Type B pancreatic cell (in vitro differentiated cells): Measurements from ENCODE around the gene LRP1B. TPM values are rescaled to one million over a fixed set of nuclear protein-coding genes. Genes with fewer than 3 reads are reported as not detected.
A peak's percentile ranks its signal among the peaks of the same experiment; 100 is the strongest.

ENCODE experiments used
- DNase-seq: peaks from one replicate; pipeline ENCODE4 v3.0.0; 2021; ENCODE audit warnings: mixed read lengths; ENCODE audit not compliant: unreplicated experiment; ENCODE audit errors: extremely low spot score
- H3K27ac Mint-ChIP-seq: 2 replicates; pipeline ENCODE4 v1.8.0; 2021; ENCODE audit warnings: mild to moderate bottlenecking, mixed read lengths
- H3K27me3 Mint-ChIP-seq: 2 replicates; pipeline ENCODE4 v1.8.0; 2021; ENCODE audit warnings: mixed read lengths
- H3K36me3 Mint-ChIP-seq: 2 replicates; pipeline ENCODE4 v1.8.0; 2021; ENCODE audit warnings: mixed read lengths
- H3K4me1 Mint-ChIP-seq: one replicate; pipeline ENCODE4 v1.8.0; 2021; ENCODE audit warnings: mixed read lengths; ENCODE audit not compliant: unreplicated experiment
- H3K4me3 Mint-ChIP-seq: 2 replicates; pipeline ENCODE4 v1.8.0; 2021; ENCODE audit warnings: mild to moderate bottlenecking, mixed read lengths
- H3K9me3 Mint-ChIP-seq: 2 replicates; pipeline ENCODE4 v1.8.0; 2021; ENCODE audit warnings: mixed read lengths
- total RNA-seq: library from RNA; stranded (reverse); gene quantifications from 2 replicates; pipeline ENCODE4 v1.2.1, GENCODE V29; 2021; ENCODE audit warnings: low replicate concordance
- TF ChIP-seq, protein P1 (sequence below): fragments of 200-600 bp; sonication (generic); conservative IDR thresholded peaks from 2 replicates; pipeline ENCODE4 v1.5.0; 2021; ENCODE audit warnings: antibody characterized with exemption, mild to moderate bottlenecking

LRP1B gene
- total RNA-seq, 1 donor from 2014 or later: 16.0 TPM

DNA sequence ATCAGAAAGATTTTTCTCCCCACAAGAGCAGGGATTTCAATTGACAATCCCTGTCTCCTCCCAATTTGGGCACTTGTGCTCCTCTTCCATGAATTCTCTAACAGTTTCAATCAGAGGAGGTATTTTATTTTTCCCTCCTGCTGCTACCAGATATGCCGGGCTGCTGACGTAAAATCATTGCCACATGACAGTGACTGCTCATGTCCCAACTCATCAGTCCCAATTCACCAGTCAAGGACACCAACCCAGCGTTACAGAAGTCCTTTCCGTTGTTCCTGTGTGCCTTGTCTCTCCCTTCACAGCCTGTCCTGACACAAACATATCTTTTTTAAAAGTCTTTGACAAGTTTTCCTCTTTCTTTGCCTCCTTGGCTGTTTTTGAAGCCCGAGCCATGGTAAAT lies 540.2 kb downstream of the LRP1B start:
- Mint-ChIP-seq H3K4me1 (peaks cover 16% of the 10 kb centered on the region), H3K36me3 (no peaks in the 10 kb centered on the region), H3K27me3 (no peaks in the 10 kb centered on the region), H3K27ac (peak overlapping the region; percentile 10), H3K9me3 (no peaks in the 10 kb centered on the region), H3K4me3 (peak overlapping the region; percentile 15)
- TF ChIP-seq, protein P1, sequence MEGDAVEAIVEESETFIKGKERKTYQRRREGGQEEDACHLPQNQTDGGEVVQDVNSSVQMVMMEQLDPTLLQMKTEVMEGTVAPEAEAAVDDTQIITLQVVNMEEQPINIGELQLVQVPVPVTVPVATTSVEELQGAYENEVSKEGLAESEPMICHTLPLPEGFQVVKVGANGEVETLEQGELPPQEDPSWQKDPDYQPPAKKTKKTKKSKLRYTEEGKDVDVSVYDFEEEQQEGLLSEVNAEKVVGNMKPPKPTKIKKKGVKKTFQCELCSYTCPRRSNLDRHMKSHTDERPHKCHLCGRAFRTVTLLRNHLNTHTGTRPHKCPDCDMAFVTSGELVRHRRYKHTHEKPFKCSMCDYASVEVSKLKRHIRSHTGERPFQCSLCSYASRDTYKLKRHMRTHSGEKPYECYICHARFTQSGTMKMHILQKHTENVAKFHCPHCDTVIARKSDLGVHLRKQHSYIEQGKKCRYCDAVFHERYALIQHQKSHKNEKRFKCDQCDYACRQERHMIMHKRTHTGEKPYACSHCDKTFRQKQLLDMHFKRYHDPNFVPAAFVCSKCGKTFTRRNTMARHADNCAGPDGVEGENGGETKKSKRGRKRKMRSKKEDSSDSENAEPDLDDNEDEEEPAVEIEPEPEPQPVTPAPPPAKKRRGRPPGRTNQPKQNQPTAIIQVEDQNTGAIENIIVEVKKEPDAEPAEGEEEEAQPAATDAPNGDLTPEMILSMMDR: no peak
- no peak for DNase-seq

DNA sequence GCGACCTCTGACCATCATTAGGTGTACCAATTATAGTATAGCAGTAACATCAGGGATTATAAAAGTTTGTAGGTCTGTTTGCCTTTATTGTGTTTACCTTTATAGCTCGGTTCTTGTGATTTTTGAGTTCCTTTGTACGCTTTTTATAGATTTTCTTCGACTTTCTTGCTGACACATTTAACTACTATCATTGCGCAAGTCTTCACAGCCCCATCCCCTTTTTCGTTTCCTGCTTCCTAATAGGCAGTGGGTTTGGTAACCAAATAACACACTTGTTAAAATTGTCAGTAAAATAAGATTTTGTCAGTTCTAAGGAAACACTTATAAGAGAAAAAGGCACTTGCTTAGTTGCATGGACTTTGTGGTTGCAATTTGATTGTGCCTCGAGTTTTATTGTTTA lies 541.5 kb downstream of the LRP1B start:
- Mint-ChIP-seq H3K27ac (no peak overlapping the region), H3K27me3 (no peaks in the 10 kb centered on the region), H3K9me3 (no peaks in the 10 kb centered on the region), H3K4me1 (peaks cover 16% of the 10 kb centered on the region), H3K36me3 (no peaks in the 10 kb centered on the region), H3K4me3 (no peak overlapping the region)
- no peak for DNase-seq
- TF ChIP-seq, protein P1: no peak

DNA sequence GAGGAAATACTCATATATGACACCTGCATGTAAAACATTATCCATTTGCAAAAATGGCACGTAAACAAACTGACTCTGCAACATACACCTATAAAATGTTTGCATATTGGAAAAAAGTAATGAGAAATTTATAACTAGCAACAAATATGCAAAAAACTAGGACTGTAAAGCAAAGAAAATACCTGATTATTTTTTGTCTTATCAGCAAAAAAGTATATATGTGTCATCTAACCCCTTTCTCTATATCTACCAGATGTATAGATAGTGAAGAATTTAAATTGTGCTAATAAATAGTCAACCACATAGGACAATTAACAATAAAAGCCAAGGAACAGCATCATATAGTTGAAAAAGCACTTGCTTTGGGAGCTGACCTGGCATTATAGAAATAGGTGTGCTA lies 543.8 kb downstream of the LRP1B start:
- Mint-ChIP-seq H3K27me3 (no peaks in the 10 kb centered on the region), H3K4me3 (no peak overlapping the region), H3K27ac (no peak overlapping the region), H3K36me3 (no peaks in the 10 kb centered on the region), H3K9me3 (no peaks in the 10 kb centered on the region), H3K4me1 (peaks cover 16% of the 10 kb centered on the region)
- TF ChIP-seq, protein P1: no peak
- DNase-seq: no peak

GRCh38 chr2:141582213-141582612 lies 548.6 kb downstream of the LRP1B start:
- no peaks in the 10 kb centered on the region for H3K27me3 Mint-ChIP-seq
- no peaks in the 10 kb centered on the region for H3K4me1 Mint-ChIP-seq
- no peaks in the 10 kb centered on the region for H3K36me3 Mint-ChIP-seq
- TF ChIP-seq, protein P1: no peak
- no peak for DNase-seq
- H3K27ac Mint-ChIP-seq: no peak overlapping the region
- no peaks in the 10 kb centered on the region for H3K9me3 Mint-ChIP-seq
- H3K4me3 Mint-ChIP-seq: no peak overlapping the region

GRCh38 chr2:141579071-141579470 lies 551.7 kb downstream of the LRP1B start:
- peaks cover 5% of the 10 kb centered on the region for H3K36me3 Mint-ChIP-seq

More at GRCh38 chr2:141579071-141579470, 551.7 kb downstream of the LRP1B start:
- Mint-ChIP-seq H3K9me3 (peaks cover 7% of the 10 kb centered on the region), H3K27ac (no peak overlapping the region), H3K4me3 (no peak overlapping the region), H3K27me3 (no peaks in the 10 kb centered on the region), H3K4me1 (no peaks in the 10 kb centered on the region)
- TF ChIP-seq, protein P1: no peak
- no peak for DNase-seq
